ENCODE results near the gene ARHGEF16. TPM values are rescaled to one million over a fixed set of nuclear protein-coding genes. Genes with fewer than 3 reads are reported as not detected.

The ARHGEF16 gene
- total RNA-seq, 1 experiment from 2014 or later = 17.2 TPM

- Mint-ChIP-seq H3K9me3 (no peaks in the 10 kb centered on the region), H3K27ac (no peak overlapping the region), H3K4me1 (peaks cover 5% of the 10 kb centered on the region), H3K4me3 (no peak overlapping the region), H3K36me3 (peaks cover 11% of the 10 kb centered on the region; the same call in 1 of the 2 replicates), H3K27me3 (ENCODE audit: low read depth) (no peaks in the 10 kb centered on the region)
- ChIA-PET CTCF (interaction anchor here (2.9 kb wide), 1 partner anchor 14 kb away, joined by 17 read pairs; no protein-coding TSS in a partner anchor), POLR2A (no interaction called here)
- TF ChIP-seq ZNF121 (CRISPR knock-in tag; IDR thresholded peaks at IDR 0.05) = no peak
- no peak for TF ChIP-seq ZNF512 (CRISPR knock-in tag; IDR thresholded peaks at IDR 0.05; ENCODE audit: borderline replicate concordance)
- DNase-seq (ENCODE audit: low spot score) (no peak), ATAC-seq (no peak)
Observed at GRCh38 chr1:3476666-3477065, 22.2 kb downstream of the ARHGEF16 start.

GRCh38 chr1:3477241-3477995 is 23.0 kb downstream of the ARHGEF16 start:
- POLR2A ChIA-PET = no interaction called here
- CTCF ChIA-PET = interaction anchor here (1.9 to 2.9 kb wide), 2 partner anchors 13 to 24 kb away, joined by 17 to 20 read pairs; no protein-coding TSS in a partner anchor
- TF ChIP-seq NR1H2 (CRISPR knock-in tag; IDR thresholded peaks at IDR 0.05) (no peak), CREB1 (CRISPR knock-in tag; IDR thresholded peaks at IDR 0.05) (no peak), JUN (CRISPR knock-in tag; IDR thresholded peaks at IDR 0.05) (no peak), TCF7 (CRISPR knock-in tag; IDR thresholded peaks at IDR 0.05; ENCODE audit: low read depth) (no peak), AR (CRISPR knock-in tag; IDR thresholded peaks at IDR 0.05) (no peak), ZNF219 (CRISPR knock-in tag; IDR thresholded peaks at IDR 0.05; ENCODE audit: borderline replicate concordance) (no peak), SMAD3 (CRISPR knock-in tag; IDR thresholded peaks at IDR 0.05; ENCODE audit: borderline replicate concordance) (no peak), OVOL2 (CRISPR knock-in tag; IDR thresholded peaks at IDR 0.05; ENCODE audit: borderline replicate concordance) (no peak)
- Mint-ChIP-seq H3K27ac (no peak overlapping the region), H3K9me3 (no peaks in the 10 kb centered on the region), H3K4me3 (no peak overlapping the region), H3K27me3 (ENCODE audit: low read depth) (no peaks in the 10 kb centered on the region), H3K4me1 (no peaks in the 10 kb centered on the region), H3K36me3 (peaks cover 11% of the 10 kb centered on the region; the same call in 1 of the 2 replicates)
- DNase-seq (ENCODE audit: low spot score) = no peak
- ATAC-seq = no peak

- CTCF ChIA-PET = interaction anchor here (0.7 to 2.9 kb wide), 4 partner anchors 10 to 141 kb away, joined by 3 to 20 read pairs (median 10); no protein-coding TSS in a partner anchor
- Mint-ChIP-seq H3K36me3 (peaks cover 9% of the 10 kb centered on the region; the same call in 1 of the 2 replicates), H3K4me3 (no peak overlapping the region), H3K27ac (no peak overlapping the region), H3K27me3 (ENCODE audit: low read depth) (no peaks in the 10 kb centered on the region), H3K9me3 (no peaks in the 10 kb centered on the region), H3K4me1 (no peaks in the 10 kb centered on the region)
- DNase-seq (ENCODE audit: low spot score) (no peak), ATAC-seq (no peak)
- POLR2A ChIA-PET = no interaction called here
- no peak for TF ChIP-seq ARID4B (CRISPR knock-in tag; IDR thresholded peaks at IDR 0.05; ENCODE audit: borderline replicate concordance)
- no peak for TF ChIP-seq HMGA2 (CRISPR knock-in tag; IDR thresholded peaks at IDR 0.05)
- no peak for TF ChIP-seq PRRX2 (CRISPR knock-in tag; IDR thresholded peaks at IDR 0.05)
- no peak for TF ChIP-seq ZNF532 (CRISPR knock-in tag; IDR thresholded peaks at IDR 0.05; ENCODE audit: borderline replicate concordance)
- TF ChIP-seq NFYB (CRISPR knock-in tag; conservative IDR thresholded peaks at IDR 0.05; ENCODE audit: low read depth) = no peak
- no peak for TF ChIP-seq ZNF232 (CRISPR knock-in tag; IDR thresholded peaks at IDR 0.05)
- no peak for TF ChIP-seq MXD4 (CRISPR knock-in tag; IDR thresholded peaks at IDR 0.05; ENCODE audit: borderline replicate concordance)
Observed at GRCh38 chr1:3478187-3478586, 23.7 kb downstream of the ARHGEF16 start.

Measured in WTC11 (cell line).